Activated CD4-positive, alpha-beta memory T cell treated with anti-CD3 and anti-CD28 coated beads for 36 hours (primary cell): Measurements from ENCODE around the gene ADAMTSL3. TPM values are rescaled to one million over a fixed set of nuclear protein-coding genes. Genes with fewer than 3 reads are reported as not detected.

Source experiments
- CTCF ChIA-PET: fragments of 350-600 bp; sonication (Branson Sonifier 250); formaldehyde crosslinking; loops from one replicate; lab custom pipeline; 2021; ENCODE audit warnings: antibody characterized with exemption, inconsistent platforms; lab: Charles Lee
- POLR2A ChIA-PET: fragments of 350-600 bp; sonication (Branson Sonifier 250); formaldehyde crosslinking; loops from one replicate; lab custom pipeline; 2021; ENCODE audit warnings: antibody characterized with exemption; lab: Charles Lee
- DNase-seq: peaks from one replicate; pipeline ENCODE4 v3.0.0-alpha.2; 2020
- H3K27ac Mint-ChIP-seq: one replicate; pipeline ENCODE4 v1.8.0; 2021; ENCODE audit warnings: mixed read lengths
- H3K27me3 Mint-ChIP-seq: one replicate; pipeline ENCODE4 v1.8.0; 2021; ENCODE audit warnings: mixed read lengths
- H3K36me3 Mint-ChIP-seq: one replicate; pipeline ENCODE4 v1.8.0; 2021; ENCODE audit warnings: mixed read lengths
- H3K4me1 Mint-ChIP-seq: one replicate; pipeline ENCODE4 v1.8.0; 2021; ENCODE audit warnings: low read depth, mixed read lengths
- H3K4me3 Mint-ChIP-seq: one replicate; pipeline ENCODE4 v1.8.0; 2021; ENCODE audit warnings: mild to moderate bottlenecking, mixed read lengths
- H3K9me3 Mint-ChIP-seq: one replicate; pipeline ENCODE4 v1.8.0; 2021; ENCODE audit warnings: mixed read lengths
- intact Hi-C: fragments of 100-400 bp; cut with micrococcal nuclease; formaldehyde crosslinking; loops from one replicate; pipeline ENCODE4 v1.15.1; 2023
- total RNA-seq, 2 experiments: library from RNA; stranded (reverse); gene quantifications; one replicate each; pipeline ENCODE4 v1.2.3, GENCODE V29; 2021

Gene ADAMTSL3
- total RNA-seq, 2 experiments from 2014 or later: not detected

DNA sequence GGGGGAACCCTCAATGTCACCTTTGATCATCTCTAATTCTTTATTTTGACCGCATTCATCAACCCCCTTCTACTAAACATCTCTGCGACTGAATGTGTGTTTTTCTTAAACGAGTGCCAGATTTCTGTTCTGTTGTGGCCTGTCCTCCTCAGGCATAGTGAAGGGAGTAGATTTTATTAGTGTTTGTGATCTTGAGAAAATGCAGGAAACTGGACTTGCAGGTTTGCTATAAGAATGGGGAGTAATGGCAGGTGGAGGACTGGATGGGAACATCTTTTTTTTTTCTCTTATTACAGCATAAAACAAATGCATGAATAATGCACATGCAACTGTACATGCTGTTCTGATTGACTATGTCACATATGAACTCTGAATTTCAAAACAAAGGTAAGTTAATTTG lies 59.3 kb downstream of the ADAMTSL3 start:
- Mint-ChIP-seq H3K9me3 (no peaks in the 10 kb centered on the region), H3K27ac (no peak overlapping the region), H3K4me3 (no peak overlapping the region), H3K4me1 (no peaks in the 10 kb centered on the region), H3K36me3 (no peaks in the 10 kb centered on the region), H3K27me3 (no peaks in the 10 kb centered on the region)
- no peak for DNase-seq
- ChIA-PET POLR2A (no interaction called here), CTCF (no interaction called here)
- intact Hi-C loops: no loop called here

GRCh38 chr15:83714939-83715628 lies 61.2 kb downstream of the ADAMTSL3 start:
- Mint-ChIP-seq H3K27me3 (peaks cover 4% of the 10 kb centered on the region), H3K4me1 (no peaks in the 10 kb centered on the region), H3K4me3 (no peak overlapping the region), H3K27ac (no peak overlapping the region), H3K9me3 (no peaks in the 10 kb centered on the region), H3K36me3 (no peaks in the 10 kb centered on the region)
- intact Hi-C loops: no loop called here
- CTCF ChIA-PET: no interaction called here
- DNase-seq: no peak
- POLR2A ChIA-PET: no interaction called here

- Mint-ChIP-seq H3K27ac (no peak overlapping the region), H3K4me1 (no peaks in the 10 kb centered on the region), H3K36me3 (no peaks in the 10 kb centered on the region), H3K27me3 (peaks cover 4% of the 10 kb centered on the region), H3K9me3 (no peaks in the 10 kb centered on the region), H3K4me3 (no peak overlapping the region)
- ChIA-PET CTCF (no interaction called here), POLR2A (no interaction called here)
- no peak for DNase-seq
- intact Hi-C loops: no loop called here
Measured at GRCh38 chr15:83716605-83717004, 62.7 kb downstream of the ADAMTSL3 start.

GRCh38 chr15:83717010-83717409 lies 63.1 kb downstream of the ADAMTSL3 start:
- no peaks in the 10 kb centered on the region for H3K9me3 Mint-ChIP-seq
- no peak overlapping the region for H3K4me3 Mint-ChIP-seq
- H3K27ac Mint-ChIP-seq: no peak overlapping the region
- H3K36me3 Mint-ChIP-seq: no peaks in the 10 kb centered on the region
- no peak for DNase-seq
- ChIA-PET CTCF (no interaction called here), POLR2A (no interaction called here)
- H3K27me3 Mint-ChIP-seq: peaks cover 4% of the 10 kb centered on the region
- H3K4me1 Mint-ChIP-seq: no peaks in the 10 kb centered on the region
- intact Hi-C loops: no loop called here

GRCh38 chr15:83720468-83720867 lies 66.5 kb downstream of the ADAMTSL3 start:
- POLR2A ChIA-PET: no interaction called here
- Mint-ChIP-seq H3K4me1 (no peaks in the 10 kb centered on the region), H3K27ac (no peak overlapping the region), H3K9me3 (no peaks in the 10 kb centered on the region), H3K27me3 (peaks cover 4% of the 10 kb centered on the region), H3K4me3 (no peak overlapping the region), H3K36me3 (no peaks in the 10 kb centered on the region)
- CTCF ChIA-PET: no interaction called here
- DNase-seq: no peak
- intact Hi-C loops: no loop called here

GRCh38 chr15:83721031-83721430 lies 67.1 kb downstream of the ADAMTSL3 start:
- Mint-ChIP-seq H3K4me3 (no peak overlapping the region), H3K27ac (no peak overlapping the region), H3K4me1 (no peaks in the 10 kb centered on the region), H3K27me3 (peaks cover 4% of the 10 kb centered on the region), H3K36me3 (no peaks in the 10 kb centered on the region), H3K9me3 (no peaks in the 10 kb centered on the region)
- ChIA-PET POLR2A (no interaction called here), CTCF (no interaction called here)
- intact Hi-C loops: no loop called here
- no peak for DNase-seq

GRCh38 chr15:83721981-83722380 lies 68.1 kb downstream of the ADAMTSL3 start:
- DNase-seq: no peak
- H3K27ac Mint-ChIP-seq: no peak overlapping the region
- peaks cover 4% of the 10 kb centered on the region for H3K27me3 Mint-ChIP-seq
- H3K9me3 Mint-ChIP-seq: peaks cover 4% of the 10 kb centered on the region
- intact Hi-C loops: no loop called here
- H3K36me3 Mint-ChIP-seq: no peaks in the 10 kb centered on the region
- H3K4me3 Mint-ChIP-seq: no peak overlapping the region
- no peaks in the 10 kb centered on the region for H3K4me1 Mint-ChIP-seq
- POLR2A ChIA-PET: no interaction called here
- CTCF ChIA-PET: no interaction called here

DNA sequence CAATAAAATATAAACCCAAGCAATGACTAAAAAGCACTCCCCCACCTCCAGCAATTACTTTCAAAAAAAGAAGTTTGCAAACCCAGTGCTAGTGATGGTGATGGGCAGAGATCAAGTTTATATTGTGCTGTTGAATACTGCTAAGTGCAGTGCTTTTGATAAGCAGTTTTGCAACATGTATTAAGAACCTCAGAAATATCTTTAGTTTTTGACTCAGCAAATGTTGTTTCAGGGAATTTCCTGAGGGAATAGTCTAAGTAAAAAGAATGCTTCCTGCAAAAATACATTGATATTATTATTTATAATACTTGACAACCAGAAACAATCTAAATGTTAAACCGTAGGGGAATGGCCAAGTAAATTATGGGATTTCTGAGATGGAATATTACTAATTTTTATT lies 69.3 kb downstream of the ADAMTSL3 start:
- Mint-ChIP-seq H3K9me3 (peaks cover 4% of the 10 kb centered on the region), H3K4me1 (no peaks in the 10 kb centered on the region), H3K36me3 (no peaks in the 10 kb centered on the region), H3K27ac (no peak overlapping the region), H3K27me3 (peaks cover 4% of the 10 kb centered on the region), H3K4me3 (no peak overlapping the region)
- no peak for DNase-seq
- intact Hi-C loops: no loop called here
- CTCF ChIA-PET: no interaction called here
- POLR2A ChIA-PET: no interaction called here

- Mint-ChIP-seq H3K9me3 (peaks cover 4% of the 10 kb centered on the region), H3K36me3 (no peaks in the 10 kb centered on the region), H3K4me3 (no peak overlapping the region), H3K27me3 (peaks cover 2% of the 10 kb centered on the region), H3K27ac (no peak overlapping the region), H3K4me1 (no peaks in the 10 kb centered on the region)
- DNase-seq: no peak
- CTCF ChIA-PET: no interaction called here
- intact Hi-C loops: no loop called here
- POLR2A ChIA-PET: no interaction called here
Measured at GRCh38 chr15:83732196-83732595, 78.3 kb downstream of the ADAMTSL3 start.

- ChIA-PET POLR2A (no interaction called here), CTCF (interaction anchor here (0.9 kb wide), 1 partner anchor 484 kb away, joined by 3 read pairs; no protein-coding TSS in a partner anchor)
- DNase-seq: no peak
- H3K4me1 Mint-ChIP-seq: no peaks in the 10 kb centered on the region
- intact Hi-C loops: no loop called here
- peaks cover 4% of the 10 kb centered on the region for H3K9me3 Mint-ChIP-seq
- H3K27me3 Mint-ChIP-seq: peaks cover 2% of the 10 kb centered on the region
- no peak overlapping the region for H3K4me3 Mint-ChIP-seq
- H3K36me3 Mint-ChIP-seq: no peaks in the 10 kb centered on the region
- no peak overlapping the region for H3K27ac Mint-ChIP-seq
Measured at GRCh38 chr15:83732770-83733169, 78.8 kb downstream of the ADAMTSL3 start.

DNA sequence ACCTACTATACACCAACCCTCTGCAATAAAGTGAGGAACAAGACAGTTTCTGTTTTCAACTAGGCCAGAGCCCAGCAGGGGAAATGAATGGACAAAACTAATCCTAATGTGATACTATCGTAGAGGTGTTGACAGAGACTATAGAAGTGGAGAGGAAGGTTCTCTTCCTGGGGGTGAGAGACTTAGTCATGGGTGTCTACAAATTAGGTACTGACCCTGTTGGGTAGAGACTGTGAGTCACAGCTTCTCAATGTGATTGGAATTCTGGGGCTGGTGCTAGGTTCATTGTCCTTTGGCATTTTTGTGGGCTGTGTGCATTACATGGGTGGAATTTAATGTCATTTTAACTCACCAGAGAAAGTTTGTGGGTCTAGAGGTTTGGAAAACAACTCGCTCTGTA lies 79.3 kb downstream of the ADAMTSL3 start:
- Mint-ChIP-seq H3K9me3 (peaks cover 4% of the 10 kb centered on the region), H3K27ac (no peak overlapping the region), H3K27me3 (peaks cover 2% of the 10 kb centered on the region), H3K4me3 (no peak overlapping the region), H3K36me3 (no peaks in the 10 kb centered on the region), H3K4me1 (no peaks in the 10 kb centered on the region)
- intact Hi-C loops: no loop called here
- ChIA-PET CTCF (interaction anchor here (0.9 kb wide), 1 partner anchor 485 kb away, joined by 3 read pairs; no protein-coding TSS in a partner anchor), POLR2A (no interaction called here)
- no peak for DNase-seq

DNA sequence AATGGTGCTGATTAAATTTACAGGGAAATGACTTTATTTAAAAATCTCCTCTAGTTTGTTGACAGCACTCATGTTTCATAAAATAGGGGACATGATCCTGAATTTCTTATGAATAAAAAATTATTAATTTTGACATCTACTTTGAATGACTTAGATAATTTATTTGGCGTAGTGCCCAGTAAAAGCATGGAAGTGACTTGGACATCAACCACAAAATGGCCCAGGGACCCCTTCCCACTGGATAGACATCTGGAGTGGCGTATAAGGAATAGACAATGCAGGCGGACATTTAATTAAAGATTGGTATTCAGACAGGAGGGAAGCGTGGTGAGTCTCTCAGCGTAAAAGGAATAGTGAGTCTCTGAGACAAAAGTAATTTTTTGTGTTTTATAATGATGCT lies 79.8 kb downstream of the ADAMTSL3 start:
- no peak overlapping the region for H3K27ac Mint-ChIP-seq
- no peak overlapping the region for H3K4me3 Mint-ChIP-seq
- H3K4me1 Mint-ChIP-seq: no peaks in the 10 kb centered on the region
- DNase-seq: no peak
- peaks cover 4% of the 10 kb centered on the region for H3K9me3 Mint-ChIP-seq
- H3K27me3 Mint-ChIP-seq: peaks cover 2% of the 10 kb centered on the region
- intact Hi-C loops: no loop called here
- CTCF ChIA-PET: no interaction called here
- no peaks in the 10 kb centered on the region for H3K36me3 Mint-ChIP-seq
- POLR2A ChIA-PET: no interaction called here

DNA sequence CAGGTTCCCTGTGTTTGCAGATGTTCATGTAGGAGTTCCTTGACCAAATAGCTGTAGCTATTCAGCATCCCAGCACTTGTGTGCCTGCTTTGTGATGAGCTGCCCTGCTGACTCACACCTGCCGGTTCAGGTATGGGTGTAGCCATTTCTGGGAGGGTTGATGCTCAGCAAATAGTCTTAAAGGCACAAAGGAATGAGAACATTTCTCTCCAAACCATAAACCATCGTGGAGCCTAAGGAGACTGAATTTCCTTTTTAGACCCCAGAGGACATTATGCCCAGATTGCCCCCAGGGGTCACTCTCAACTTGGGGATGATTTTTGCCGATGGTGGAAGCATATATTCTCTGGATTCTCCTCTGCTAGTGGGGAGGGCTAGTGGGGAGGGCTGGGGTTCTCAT lies 80.6 kb downstream of the ADAMTSL3 start:
- intact Hi-C loops: no loop called here
- H3K4me1 Mint-ChIP-seq: no peaks in the 10 kb centered on the region
- POLR2A ChIA-PET: no interaction called here

More for the DNA sequence above, 80.6 kb downstream of the ADAMTSL3 start:
- Mint-ChIP-seq H3K9me3 (peaks cover 4% of the 10 kb centered on the region), H3K36me3 (no peaks in the 10 kb centered on the region), H3K27me3 (peaks cover 2% of the 10 kb centered on the region), H3K27ac (no peak overlapping the region), H3K4me3 (no peak overlapping the region)
- DNase-seq: no peak
- CTCF ChIA-PET: no interaction called here
